ENCODE data around the gene TRIM3.

DNA sequence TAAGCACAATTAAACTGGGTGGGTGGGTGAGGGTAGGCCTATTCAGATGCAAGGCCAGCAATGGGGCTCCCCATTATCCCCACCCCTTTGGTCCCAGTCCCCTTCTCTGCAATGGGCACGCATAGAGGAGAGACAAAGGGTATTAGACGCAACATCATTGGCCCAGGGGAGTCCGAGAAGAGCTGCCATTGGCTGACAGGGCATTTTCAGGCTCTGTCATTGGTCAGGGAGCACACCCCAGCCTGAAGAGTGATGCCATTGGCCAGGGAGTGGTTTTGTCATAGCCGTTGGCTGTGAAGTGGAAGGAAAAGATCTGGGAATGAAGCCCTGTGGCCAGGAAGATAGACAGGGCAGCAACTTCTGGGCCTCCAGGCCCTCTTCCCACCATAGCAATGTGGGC lies 2.8 kb upstream of the TRIM3 start:
- TF ChIP-seq CTCF (IDR thresholded peaks at IDR 0.05) (no peak), POLR2A (IDR thresholded peaks at IDR 0.05) (no peak)

All from adrenal gland (tissue), 5 donors.